Stimulated activated CD4-positive, alpha-beta T cell treated with anti-CD3 and anti-CD28 coated beads, Interleukin-12 subunit alpha, Interleukin-12 subunit beta, amount 100 ng/mL, for 4 hours (primary cell): ENCODE results near the gene GMDS.
"Not testable (repeated sequence)": the region's sequence is repeated elsewhere in the genome, so short reads cannot be mapped to it uniquely, and the experiment has no call there.

Source experiments
- DNase-seq: peaks from one replicate; pipeline ENCODE4 v3.0.0-alpha.2; 2020

GMDS gene

GRCh38 chr6:1849691-1850090, 395.7 kb downstream of the GMDS start:
- no peak for DNase-seq

- no peak for DNase-seq
These were observed 396.7 kb downstream of the GMDS start for GRCh38 chr6:1848752-1849151.

GRCh38 chr6:1846611-1847010, 398.8 kb downstream of the GMDS start:
- DNase-seq, result no peak

- not testable (repeated sequence) for DNase-seq
These were observed 399.9 kb downstream of the GMDS start for GRCh38 chr6:1845543-1845942.

- DNase-seq, result no peak
These were observed 403.1 kb downstream of the GMDS start for GRCh38 chr6:1842334-1842733.

- no peak for DNase-seq
These were observed 404.3 kb downstream of the GMDS start for GRCh38 chr6:1841136-1841535.

GRCh38 chr6:1840491-1841121, 404.8 kb downstream of the GMDS start:
- no peak for DNase-seq

GRCh38 chr6:1839361-1839760, 406.0 kb downstream of the GMDS start:
- no peak for DNase-seq

- no peak for DNase-seq
These were observed 406.7 kb downstream of the GMDS start for GRCh38 chr6:1838604-1839213.

- DNase-seq, result no peak
These were observed 407.6 kb downstream of the GMDS start for GRCh38 chr6:1837826-1838225.

- no peak for DNase-seq
These were observed 408.7 kb downstream of the GMDS start for GRCh38 chr6:1836690-1837089.

GRCh38 chr6:1834646-1835516, 410.5 kb downstream of the GMDS start:
- DNase-seq, result no peak

- DNase-seq, result no peak
These were observed 411.2 kb downstream of the GMDS start for GRCh38 chr6:1834207-1834606.

- no peak for DNase-seq
These were observed 412.3 kb downstream of the GMDS start for GRCh38 chr6:1832844-1833787.

- DNase-seq, result no peak
These were observed 413.0 kb downstream of the GMDS start for GRCh38 chr6:1832358-1832757.

- DNase-seq, result no peak
These were observed 417.2 kb downstream of the GMDS start for GRCh38 chr6:1827984-1828793.

- DNase-seq, result no peak
These were observed 419.5 kb downstream of the GMDS start for GRCh38 chr6:1825926-1826325.

- no peak for DNase-seq
These were observed 420.1 kb downstream of the GMDS start for GRCh38 chr6:1825277-1825676.

GRCh38 chr6:1821513-1822183, 423.8 kb downstream of the GMDS start:
- DNase-seq, result no peak

GRCh38 chr6:1821164-1821512, 424.3 kb downstream of the GMDS start:
- no peak for DNase-seq

- DNase-seq, result no peak
These were observed 424.7 kb downstream of the GMDS start for GRCh38 chr6:1820714-1821113.

- DNase-seq, result no peak
These were observed 425.2 kb downstream of the GMDS start for GRCh38 chr6:1820165-1820564.
